DMS153 (cell line): ENCODE measurements around the gene PABPC3.

Source experiments
- DNase-seq: peaks from one replicate; lab custom pipeline; 2025; lab: John Stamatoyannopoulos, UW

PABPC3 gene

GRCh38 chr13:25111585-25111956 lies 15.6 kb downstream of the PABPC3 start:
- no peak for DNase-seq

DNA sequence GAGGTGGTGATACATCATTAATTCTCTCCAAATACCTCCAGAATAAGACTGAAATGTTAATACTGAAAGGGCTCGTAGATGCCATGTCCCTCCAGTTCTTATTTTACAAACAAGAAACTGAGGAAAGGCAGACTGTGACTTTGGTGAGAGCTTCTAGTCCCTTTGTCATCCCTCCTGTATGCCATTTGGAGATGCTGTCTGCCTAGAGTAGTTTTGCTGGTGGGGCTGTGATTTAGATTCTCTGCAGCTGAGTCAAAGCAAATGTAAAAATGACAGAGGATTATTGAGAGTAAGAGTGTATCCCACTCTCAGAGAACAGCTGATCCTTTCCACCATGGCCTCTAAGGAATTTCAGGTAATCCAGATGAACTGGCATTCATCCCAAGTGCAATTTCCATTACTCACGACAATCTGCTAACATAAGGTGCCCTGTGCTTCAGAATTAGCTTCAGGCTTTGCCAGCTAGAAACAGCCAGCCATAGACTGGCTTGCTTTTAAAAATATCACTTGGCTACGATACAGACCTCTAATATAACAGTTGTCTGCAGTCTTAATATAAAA lies 16.8 kb downstream of the PABPC3 start:
- DNase-seq = no peak

DNA sequence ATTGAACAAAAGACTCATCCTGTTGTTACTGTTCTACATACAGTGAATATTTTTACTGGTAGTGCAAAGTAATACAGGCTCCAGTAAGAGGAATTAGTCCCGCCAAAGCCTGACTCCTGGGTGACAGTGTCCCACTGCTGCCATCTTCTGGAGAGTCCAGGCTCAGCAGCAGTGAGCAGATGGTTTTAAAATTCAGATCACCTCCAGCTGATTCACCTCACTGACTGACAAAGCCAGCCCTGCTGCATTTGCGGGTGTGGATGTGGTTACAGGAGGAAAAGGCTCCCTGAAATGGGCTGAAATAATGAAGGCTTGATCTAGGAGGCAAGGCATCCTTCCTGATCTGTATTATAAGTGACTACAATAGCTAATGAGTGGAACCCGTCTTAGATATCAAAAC lies 18.3 kb downstream of the PABPC3 start:
- peak; percentile 68 for DNase-seq

DNA sequence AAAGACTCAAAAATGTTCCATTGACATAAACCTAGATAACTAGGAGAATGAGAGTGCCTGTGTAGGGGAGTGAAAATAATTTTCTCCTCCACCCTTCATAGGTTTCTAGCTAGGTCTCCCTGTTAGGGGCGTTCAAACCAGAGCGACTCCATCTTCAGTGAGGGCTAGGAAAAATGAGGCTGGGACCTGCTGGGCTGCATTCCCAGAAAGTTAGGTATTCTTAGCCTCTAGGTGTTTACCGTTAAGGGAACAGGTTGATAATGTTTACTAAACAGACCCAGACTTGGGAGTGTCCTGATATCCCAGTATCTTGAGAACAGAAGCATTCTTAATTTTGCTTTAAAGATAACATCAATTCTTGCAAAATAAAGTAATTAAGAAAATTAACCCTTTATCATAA lies 20.1 kb downstream of the PABPC3 start:
- DNase-seq = no peak

- no peak for DNase-seq
Observed at GRCh38 chr13:25117312-25117711, 21.4 kb downstream of the PABPC3 start.

DNA sequence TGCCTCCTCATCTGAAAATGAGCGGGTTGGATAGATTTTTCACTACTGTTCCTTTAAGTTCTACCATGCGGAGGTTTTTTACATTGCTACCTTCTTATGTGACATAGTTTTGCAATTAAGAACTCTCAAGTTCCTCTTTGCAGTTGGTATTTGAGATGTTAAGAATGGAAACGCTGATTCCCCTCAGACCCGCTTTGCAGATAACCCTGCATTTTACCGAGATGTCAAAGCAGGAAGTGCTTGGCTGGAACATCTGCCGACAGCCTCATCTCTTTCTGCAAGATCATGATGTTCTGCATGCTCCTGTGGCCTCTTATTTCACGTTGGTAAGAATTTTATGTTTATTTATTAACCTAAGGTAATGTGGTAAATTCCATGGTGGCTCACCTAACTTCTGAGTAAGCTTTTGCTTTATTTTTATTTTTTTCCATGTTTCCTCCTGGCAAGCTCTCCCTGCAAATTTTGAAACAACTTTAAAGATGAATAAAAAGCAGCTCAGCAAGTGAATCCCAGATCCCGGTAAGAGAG lies 22.5 kb downstream of the PABPC3 start:
- DNase-seq = no peak

GRCh38 chr13:25130944-25131343 lies 35.0 kb downstream of the PABPC3 start:
- DNase-seq = no peak

- no peak for DNase-seq
Observed at GRCh38 chr13:25131881-25132420, 36.0 kb downstream of the PABPC3 start.

DNA sequence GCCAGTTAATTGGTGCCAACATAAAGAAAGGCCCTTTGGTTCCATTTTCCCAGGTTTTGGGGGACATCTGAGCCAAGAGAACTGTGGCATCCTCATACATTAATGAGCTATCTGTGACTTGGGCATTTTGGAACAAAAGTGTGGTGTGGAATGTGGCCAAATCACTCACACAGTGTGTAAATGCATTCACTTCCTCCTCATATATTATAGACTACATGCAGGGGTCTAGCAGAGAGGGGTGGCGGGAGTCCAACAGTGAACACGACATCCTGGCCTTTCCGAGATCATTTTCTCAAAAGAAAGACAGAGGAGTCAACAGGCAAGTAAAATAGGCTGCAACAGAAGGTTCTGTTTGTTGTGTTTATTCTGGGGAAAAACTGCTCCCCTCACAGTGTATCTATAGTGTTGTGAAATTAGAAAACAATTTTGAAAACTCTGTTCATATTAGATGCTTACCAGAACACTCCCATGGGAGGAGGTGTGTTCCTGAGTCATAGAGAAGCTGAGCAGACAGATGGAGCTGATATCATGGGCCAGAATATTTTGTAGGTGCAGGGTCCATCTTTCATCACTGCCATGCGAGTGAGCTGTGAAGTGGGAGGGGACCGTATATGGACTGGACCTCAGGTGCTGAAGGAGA lies 36.9 kb downstream of the PABPC3 start:
- DNase-seq = no peak

DNA sequence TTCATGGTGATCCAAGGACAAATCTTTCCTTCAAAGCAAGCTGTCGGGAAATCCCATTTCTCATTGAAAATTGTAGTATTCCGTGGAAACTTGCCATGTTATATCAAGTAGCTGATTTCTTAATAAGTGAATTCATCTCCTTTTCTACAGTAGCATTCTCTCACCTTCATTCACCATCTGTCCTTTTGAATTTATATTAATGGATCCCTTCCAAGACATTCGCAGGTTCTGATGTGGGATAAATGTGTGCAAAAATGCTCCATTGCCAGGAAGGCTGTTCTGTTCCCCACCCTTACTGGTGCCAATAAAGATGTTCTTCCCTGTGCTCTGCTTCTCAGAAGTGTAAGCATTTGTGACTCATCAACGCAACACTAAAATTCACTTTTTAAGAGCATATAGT lies 40.0 kb downstream of the PABPC3 start:
- DNase-seq = no peak

- no peak for DNase-seq
Observed at GRCh38 chr13:25136880-25137787, 41.2 kb downstream of the PABPC3 start.

- no peak for DNase-seq
Observed at GRCh38 chr13:25137788-25138115, 41.8 kb downstream of the PABPC3 start.

- no peak for DNase-seq
Observed at GRCh38 chr13:25141042-25141441, 45.1 kb downstream of the PABPC3 start.

GRCh38 chr13:25143706-25144105 lies 47.8 kb downstream of the PABPC3 start:
- no peak for DNase-seq

DNA sequence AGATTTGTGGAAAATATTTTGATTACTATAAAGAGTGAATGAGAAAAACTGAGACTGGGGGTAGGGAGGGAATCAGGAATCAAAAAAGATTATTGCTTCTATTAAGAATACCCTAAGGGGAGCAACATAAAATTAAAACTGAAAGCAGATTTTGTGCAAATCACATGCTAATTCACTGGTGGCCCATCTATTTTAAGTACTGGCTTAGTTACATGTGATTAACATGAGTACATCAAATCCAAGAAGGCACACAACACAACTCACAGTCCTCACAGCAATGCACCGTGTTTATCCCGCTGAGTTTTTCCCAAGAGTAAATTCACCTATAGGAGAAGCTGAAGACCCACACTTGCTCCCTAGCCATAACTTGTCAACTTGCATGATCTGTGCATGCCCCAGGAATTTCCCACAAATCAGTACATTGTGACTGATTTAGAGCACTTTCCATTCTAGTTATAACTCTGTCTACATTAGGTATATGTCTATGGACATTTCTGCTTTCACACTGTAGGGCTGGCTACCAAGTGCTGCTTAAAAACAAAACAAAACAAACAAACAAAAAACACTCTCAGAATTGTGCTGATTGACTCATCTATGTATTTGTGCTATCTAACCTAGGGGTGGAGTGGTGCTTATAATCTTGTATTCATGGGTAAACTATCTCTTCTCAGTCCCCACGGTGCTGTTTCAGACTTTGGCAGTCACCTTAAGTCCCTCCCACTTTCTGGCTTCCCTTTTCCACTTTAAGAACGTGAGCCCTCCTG lies 51.9 kb downstream of the PABPC3 start:
- DNase-seq = no peak

DNA sequence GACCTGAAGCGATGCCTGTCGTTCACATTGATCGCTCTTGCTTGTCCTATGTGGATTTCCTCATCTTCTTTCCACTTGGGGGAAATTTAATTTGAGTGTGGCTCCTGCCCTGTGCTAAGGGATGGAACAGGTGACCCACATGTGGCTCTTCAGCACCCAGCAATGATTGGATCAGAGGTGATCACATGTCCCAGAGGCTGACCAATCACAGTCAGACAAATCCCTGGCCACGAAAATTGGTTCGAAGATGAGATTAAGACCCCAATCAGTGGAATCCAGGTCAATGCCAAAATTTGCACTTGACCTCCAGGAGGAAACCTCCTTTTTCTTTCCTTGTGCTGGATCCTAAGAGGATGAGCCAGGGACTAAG lies 52.5 kb downstream of the PABPC3 start:
- DNase-seq = no peak
